HuH-7.5 (cell line): ENCODE data around the gene BIVM.

Experiments
- DNase-seq: peaks from one replicate; pipeline ENCODE4 v3.0.0; 2011; ENCODE audit warnings: low spot score

Gene BIVM

DNA sequence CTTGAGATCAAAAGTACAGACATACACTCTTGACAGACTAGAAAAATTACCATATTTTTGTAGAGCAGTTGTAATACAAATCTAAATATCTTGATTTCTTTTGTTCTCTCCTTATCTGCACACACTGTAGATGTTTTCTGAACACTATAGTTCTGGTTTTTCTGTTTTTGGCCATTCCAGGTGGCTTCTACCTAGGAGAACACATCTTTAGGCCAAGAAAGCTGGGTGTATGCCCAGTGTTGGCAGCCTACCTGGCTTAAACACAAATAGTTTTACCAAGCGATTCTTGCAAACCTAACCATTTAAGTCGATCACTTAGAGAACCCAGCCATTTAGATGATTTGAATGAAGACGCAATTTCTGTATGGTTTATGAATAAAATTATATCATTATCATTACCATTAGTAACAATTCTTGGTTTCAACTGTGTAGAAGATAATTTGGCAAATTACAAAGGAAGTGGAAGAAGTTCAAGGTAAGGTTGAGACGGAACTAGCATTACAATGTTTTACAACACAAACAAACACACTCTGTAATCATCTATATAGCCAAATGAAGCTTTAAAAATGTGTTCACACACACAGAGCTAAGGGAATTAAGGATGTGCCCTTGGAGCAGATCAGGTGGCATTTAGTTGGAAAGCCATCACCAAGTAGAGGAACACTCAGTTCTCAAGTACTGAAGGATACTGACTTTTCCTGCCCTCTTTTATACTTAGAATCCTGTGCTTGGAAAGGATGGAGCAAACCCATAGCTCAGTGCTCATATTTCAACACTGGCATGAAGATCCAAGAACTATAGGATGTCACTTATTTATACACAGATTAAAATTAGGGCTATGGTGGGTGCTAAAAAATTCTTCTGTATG is 83.1 kb downstream of the BIVM start:
- DNase-seq, result no peak
